HepG2 (cell line): Measurements from ENCODE around the gene DSPP. TPM values are rescaled to one million over a fixed set of nuclear protein-coding genes. Genes with fewer than 3 reads are reported as not detected.

ENCODE experiments used
- ATAC-seq: fragments of 200-7000 bp; cut with Tn5 transposase; 3 replicates; pipeline ENCODE4 v1.9.1; 2020; ENCODE audit warnings: mild to moderate bottlenecking, moderate library complexity
- BruUV-seq: library from RNA; stranded (reverse); fragments of 400-500 nt; replicated peaks from 2 replicates; lab custom pipeline; 2021; lab: Mats Ljungman, UMichigan
- CTCF ChIA-PET: fragments of 300-600 bp; formaldehyde crosslinking; extraction: SDS; loops from one replicate; lab custom pipeline; 2021; ENCODE audit warnings: low total read pairs, inconsistent platforms, low intra/inter-chr PET ratio; lab: Yijun Ruan, JAX
- POLR2A ChIA-PET: fragments of 350-600 bp; sonication (Branson Sonifier 250); formaldehyde crosslinking; loops from one replicate; lab custom pipeline; 2020; ENCODE audit warnings: antibody characterized with exemption, inconsistent platforms; lab: Yijun Ruan, JAX
- DNase-seq: peaks from one replicate; pipeline ENCODE4 v3.0.0-alpha.2; 2015; ENCODE audit warnings: low spot score
- FAIRE-seq: peaks from 3 replicates; lab custom pipeline; 2011; peaks lifted over from hg19 to GRCh38; lab: Jason Lieb, UNC
- H2AFZ ChIP-seq: one replicate; pipeline ENCODE4 v1.6.1; 2011; ENCODE audit warnings: low read length, inconsistent platforms
- H3K27ac ChIP-seq: fragments of 300-600 bp; 3 replicates; pipeline ENCODE4 v1.8.0; 2011; ENCODE audit warnings: mixed run types, mild to moderate bottlenecking, mixed read lengths, low read length, inconsistent platforms; ENCODE audit not compliant: insufficient read depth; ENCODE audit errors: extremely low read length
- H3K27me3 ChIP-seq, 2 experiments: fragments of 200-600 bp in 1 of 2; 2 replicates in 1 of 2; 3 replicates in 1 of 2; pipeline versions ENCODE4 v1.6.0 to v1.8.0; 2011; ENCODE audit warnings: low read length in 2 of 2, mild to moderate bottlenecking in 2 of 2, moderate library complexity in 2 of 2, inconsistent platforms in 1 of 2; ENCODE audit not compliant: insufficient read depth in 2 of 2, control insufficient read depth in 1 of 2
- H3K36me3 ChIP-seq, 2 experiments: fragments of 200-600 bp in 1 of 2; replicated peaks in 1 of 2; 2 replicates in 1 of 2; 3 replicates in 1 of 2; pipeline versions ENCODE4 v1.5.1 to v1.8.0; 2011; ENCODE audit warnings: low read length in 2 of 2, inconsistent platforms in 1 of 2; ENCODE audit not compliant: insufficient read depth in 2 of 2, control insufficient read depth in 1 of 2
- H3K4me1 ChIP-seq: 2 replicates; pipeline ENCODE4 v1.5.1; 2012; ENCODE audit warnings: low read length, inconsistent platforms; ENCODE audit not compliant: insufficient read depth
- H3K4me2 ChIP-seq: 2 replicates; pipeline ENCODE4 v1.6.0; 2011; ENCODE audit warnings: low read depth, low read length, inconsistent platforms
- H3K4me3 ChIP-seq, 3 experiments: fragments of 200-600 bp in 1 of 3; sonication (generic), shearing (Covaris generic) in 1 of 3; replicated peaks in 1 of 3; 2 replicates each; pipeline ENCODE4 v1.5.1; 2011 to 2016; ENCODE audit warnings: low read length in 3 of 3, inconsistent platforms in 2 of 3, low read depth in 2 of 3, mild to moderate bottlenecking in 2 of 3, control low read depth in 1 of 3, mixed read lengths in 1 of 3; ENCODE audit not compliant: insufficient read depth in 1 of 3
- H3K79me2 ChIP-seq: one replicate; pipeline ENCODE4 v1.6.1; 2011; ENCODE audit warnings: low read length, inconsistent platforms; ENCODE audit not compliant: insufficient read depth
- H3K9ac ChIP-seq: 2 replicates; pipeline ENCODE4 v1.6.0; 2011; ENCODE audit warnings: mild to moderate bottlenecking, low read depth, low read length, inconsistent platforms; ENCODE audit not compliant: insufficient read depth
- H3K9me3 ChIP-seq: 2 replicates; pipeline ENCODE4 v1.5.1; 2012; ENCODE audit warnings: mild to moderate bottlenecking, low read length
- H4K20me1 ChIP-seq: 2 replicates; pipeline ENCODE4 v1.6.0; 2011; ENCODE audit warnings: inconsistent platforms, mild to moderate bottlenecking, low read length, moderate library complexity; ENCODE audit not compliant: insufficient read depth
- MAF1 ChIP-seq: sonication (generic); formaldehyde crosslinking; IDR thresholded peaks from 2 replicates; pipeline ENCODE4 v1.5.0; 2020; ENCODE audit warnings: missing genetic modification reagents, borderline replicate concordance
- NFIC ChIP-seq: IDR thresholded peaks from 2 replicates; pipeline ENCODE4 v1.6.1; 2012; ENCODE audit warnings: mild to moderate bottlenecking, low read length, inconsistent platforms
- PAWR ChIP-seq: sonication (generic); formaldehyde crosslinking; IDR thresholded peaks from 2 replicates; pipeline ENCODE4 v1.4.0; 2020; ENCODE audit warnings: missing genetic modification reagents, mild to moderate bottlenecking, borderline replicate concordance
- ZNF318 ChIP-seq: sonication (generic); formaldehyde crosslinking; IDR thresholded peaks from 2 replicates; pipeline ENCODE4 v1.4.0; 2020; ENCODE audit warnings: mild to moderate bottlenecking, missing genetic modification reagents
- ZNF557 ChIP-seq: sonication (generic); formaldehyde crosslinking; IDR thresholded peaks from 2 replicates; pipeline ENCODE4 v1.4.0; 2020; ENCODE audit warnings: missing genetic modification reagents
- ZNF737 ChIP-seq: sonication (generic); formaldehyde crosslinking; IDR thresholded peaks from 2 replicates; pipeline ENCODE4 v1.5.0; 2020; ENCODE audit warnings: missing genetic modification reagents, mild to moderate bottlenecking, borderline replicate concordance
- WGBS: methylation state at CpG from one replicate; pipeline ENCODE4 v1.1.6; 2017; ENCODE audit warnings: low lambda C conversion rate; 5-methylcytosine and 5-hydroxymethylcytosine counted together
- in situ Hi-C: cut with HindIII; loops from 2 replicates; pipeline ENCODE4 v1.10.0; 2017; ENCODE audit warnings: low pct_unique_long_range_greater_than_20kb; ENCODE audit not compliant: extremely low pct_ligation_motif_present
- intact Hi-C: fragments of 100-400 bp; cut with micrococcal nuclease; formaldehyde crosslinking; loops from one replicate; pipeline ENCODE4 v1.10.0; 2022; ENCODE audit not compliant: unreplicated experiment
- polyA plus RNA-seq, 8 experiments: library from polyadenylated mRNA; depleted of rRNA in 3 of 8; stranded (reverse) in 7 of 8; unstranded in 1 of 8; fragments of >200 nt; fragmentation: Illumina TruSeq in 4 of 8; extraction: Trizol in 4 of 8; gene quantifications; 2 replicates each; pipeline versions ENCODE4 v1.2.1 to v1.2.3, GENCODE V29; 2011 to 2016; ENCODE audit warnings: low read depth in 4 of 8, missing spikeins in 1 of 8, mixed read lengths in 1 of 8; ENCODE audit not compliant: insufficient read depth in 1 of 8
- total RNA-seq, 5 experiments: library from RNA; depleted of rRNA; stranded (reverse); fragments of >200 nt; fragmentation: Illumina TruSeq; extraction: Trizol; gene quantifications; 2 replicates each; pipeline ENCODE4 v1.2.3, GENCODE V29; 2016; ENCODE audit warnings: low read depth in 1 of 5
- TF ChIP-seq, protein P1 (sequence below): IDR thresholded peaks from 2 replicates; pipeline ENCODE4 v1.6.1; 2018; ENCODE audit warnings: missing genetic modification reagents
- TF ChIP-seq, protein P2 (sequence below): sonication (generic); formaldehyde crosslinking; IDR thresholded peaks from 2 replicates; pipeline ENCODE4 v1.5.1; 2020; ENCODE audit warnings: mild to moderate bottlenecking, missing genetic modification reagents, moderate library complexity

The DSPP gene
- total and polyA plus RNA-seq, 2 of the 13 experiments (the other 11 are each of a cell fraction or from before 2014, with no cell fraction given) = not detected

DNA sequence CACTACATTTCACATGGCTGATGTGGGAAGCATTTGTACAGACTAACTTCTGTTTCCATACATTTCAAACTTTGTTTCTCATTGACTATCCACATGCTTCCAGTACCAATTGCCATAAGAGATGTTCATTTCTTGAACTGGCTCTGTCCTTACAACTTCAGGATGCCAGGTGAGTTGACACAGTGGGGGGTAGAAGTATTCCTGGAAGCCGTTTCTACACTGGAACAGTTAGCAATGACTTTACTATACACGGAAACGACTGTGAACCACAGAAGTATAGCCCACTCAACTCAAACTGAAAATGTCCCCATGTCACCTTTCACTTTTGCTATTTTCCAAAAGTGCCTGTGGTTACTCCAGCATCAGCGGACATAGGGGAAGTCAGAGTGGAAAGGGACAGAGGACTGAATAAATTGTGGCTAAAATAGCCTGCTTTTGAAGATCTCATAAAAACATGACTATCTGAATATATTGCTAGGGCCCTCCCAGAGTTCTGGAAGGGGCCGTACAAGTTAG, 38.0 kb upstream of the DSPP start:
- ATAC-seq = no peak
- Histone ChIP-seq H3K4me1 (no peaks in the 10 kb centered on the region), H3K27ac (no peak overlapping the region), H4K20me1 (no peaks in the 10 kb centered on the region), H3K4me2 (no peak overlapping the region), H3K9me3 (no peaks in the 10 kb centered on the region), H3K4me3 (no peak overlapping the region), H3K27me3 (peaks cover 0 to 3% of the 10 kb centered on the region in 2 experiments; a peak in 1 of 5 replicates), H3K36me3 (no peaks in the 10 kb centered on the region), H3K79me2 (no peaks in the 10 kb centered on the region), H3K9ac (no peak overlapping the region), H2AFZ (no peak overlapping the region)
- intact Hi-C loops = no loop called here
- ChIA-PET CTCF (no interaction called here), POLR2A (no interaction called here)
- no peak for FAIRE-seq
- no TSS peak for BruUV-seq
- no peak for DNase-seq
- in situ Hi-C loops = no loop called here
- 4% methylated on average over 5 of the region's 5 CpGs for WGBS
- TF ChIP-seq, protein P1, sequence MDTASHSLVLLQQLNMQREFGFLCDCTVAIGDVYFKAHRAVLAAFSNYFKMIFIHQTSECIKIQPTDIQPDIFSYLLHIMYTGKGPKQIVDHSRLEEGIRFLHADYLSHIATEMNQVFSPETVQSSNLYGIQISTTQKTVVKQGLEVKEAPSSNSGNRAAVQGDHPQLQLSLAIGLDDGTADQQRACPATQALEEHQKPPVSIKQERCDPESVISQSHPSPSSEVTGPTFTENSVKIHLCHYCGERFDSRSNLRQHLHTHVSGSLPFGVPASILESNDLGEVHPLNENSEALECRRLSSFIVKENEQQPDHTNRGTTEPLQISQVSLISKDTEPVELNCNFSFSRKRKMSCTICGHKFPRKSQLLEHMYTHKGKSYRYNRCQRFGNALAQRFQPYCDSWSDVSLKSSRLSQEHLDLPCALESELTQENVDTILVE (CRISPR knock-in tag) = no peak
- no peak for TF ChIP-seq ZNF737
- TF ChIP-seq NFIC = no peak
- TF ChIP-seq, protein P2, sequence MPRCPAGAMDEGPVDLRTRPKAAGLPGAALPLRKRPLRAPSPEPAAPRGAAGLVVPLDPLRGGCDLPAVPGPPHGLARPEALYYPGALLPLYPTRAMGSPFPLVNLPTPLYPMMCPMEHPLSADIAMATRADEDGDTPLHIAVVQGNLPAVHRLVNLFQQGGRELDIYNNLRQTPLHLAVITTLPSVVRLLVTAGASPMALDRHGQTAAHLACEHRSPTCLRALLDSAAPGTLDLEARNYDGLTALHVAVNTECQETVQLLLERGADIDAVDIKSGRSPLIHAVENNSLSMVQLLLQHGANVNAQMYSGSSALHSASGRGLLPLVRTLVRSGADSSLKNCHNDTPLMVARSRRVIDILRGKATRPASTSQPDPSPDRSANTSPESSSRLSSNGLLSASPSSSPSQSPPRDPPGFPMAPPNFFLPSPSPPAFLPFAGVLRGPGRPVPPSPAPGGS (CRISPR knock-in tag) = no peak
- TF ChIP-seq ZNF318 = no peak
- TF ChIP-seq MAF1 (CRISPR knock-in tag) = no peak
- no peak for TF ChIP-seq ZNF557 (CRISPR knock-in tag)
- TF ChIP-seq PAWR (CRISPR knock-in tag) = no peak
